A549 (cell line): ENCODE results near the gene DNPEP. TPM values are rescaled to one million over a fixed set of nuclear protein-coding genes. Genes with fewer than 3 reads are reported as not detected.
"Not testable (repeated sequence)": the region's sequence is repeated elsewhere in the genome, so short reads cannot be mapped to it uniquely, and the experiment has no call there.

Experiments used
- ATAC-seq, 2 experiments: fragments of 200-7000 bp in 1 of 2; fragments of >200 bp in 1 of 2; cut with Nextera tagmentation in 1 of 2; cut with Tn5 transposase in 1 of 2; 3 replicates each; pipeline versions ENCODE4 v1.8.0 to v1.9.1; 2018 to 2020; ENCODE audit warnings: mild to moderate bottlenecking in 1 of 2, moderate library complexity in 1 of 2
- CTCF ChIA-PET: fragments of 300-600 bp; sonication (Branson Sonifier 250); formaldehyde crosslinking; extraction: SDS; loops from one replicate; lab custom pipeline; 2021; ENCODE audit warnings: antibody characterized with exemption, inconsistent platforms; lab: Yijun Ruan, JAX
- POLR2A ChIA-PET: fragments of 350-600 bp; formaldehyde crosslinking; extraction: SDS; loops from one replicate; lab custom pipeline; 2021; ENCODE audit warnings: antibody characterized with exemption, inconsistent platforms; lab: Yijun Ruan, JAX
- DNase-seq, 2 experiments: peaks; one replicate each; pipeline versions ENCODE4 v3.0.0 to v3.0.0-alpha.2; 2011 to 2016; ENCODE audit warnings: low read depth in 1 of 2, low spot score in 1 of 2
- FAIRE-seq: peaks from 2 replicates; lab custom pipeline; 2011; peaks lifted over from hg19 to GRCh38; lab: Jason Lieb, UNC
- H3K27ac ChIP-seq, 2 experiments: fragments of >200 bp; sonication (Bioruptor Twin); formaldehyde crosslinking; 3 replicates each; pipeline ENCODE4 v1.5.1; 2016 to 2017
- H3K4me1 ChIP-seq: fragments of >200 bp; sonication (Bioruptor Twin); formaldehyde crosslinking; 3 replicates; pipeline ENCODE4 v1.6.1; 2016
- H3K4me2 ChIP-seq: fragments of >200 bp; sonication (Bioruptor Twin); formaldehyde crosslinking; 3 replicates; pipeline ENCODE4 v1.6.1; 2016
- H3K4me3 ChIP-seq: fragments of >200 bp; sonication (Bioruptor Twin); formaldehyde crosslinking; 3 replicates; pipeline ENCODE4 v1.5.1; 2016
- H3K9me3 ChIP-seq: fragments of >200 bp; sonication (Bioruptor Twin); formaldehyde crosslinking; 3 replicates; pipeline ENCODE4 v1.6.1; 2016
- CEBPB ChIP-seq, 2 experiments: fragments of >200 bp in 1 of 2; sonication (Bioruptor Twin) in 1 of 2; formaldehyde crosslinking in 1 of 2; IDR thresholded peaks; 2 replicates each; pipeline ENCODE4 v1.6.1; 2012 to 2016
- CHD2 ChIP-seq: fragments of 150-350 bp; IDR thresholded peaks from 2 replicates; pipeline ENCODE4 v1.6.1; 2014; ENCODE audit warnings: low read length; ENCODE audit not compliant: partially characterized antibody
- EP300 ChIP-seq, 2 experiments: fragments of >200 bp; sonication (Bioruptor Twin); formaldehyde crosslinking; IDR thresholded peaks; 2 replicates in 1 of 2; 3 replicates in 1 of 2; pipeline ENCODE4 v1.6.1; 2016 to 2017
- ESRRA ChIP-seq: fragments of 150-350 bp; IDR thresholded peaks from 2 replicates; pipeline ENCODE4 v1.6.1; 2014; ENCODE audit warnings: mild to moderate bottlenecking, low read length, borderline replicate concordance
- FOSB ChIP-seq: fragments of 250-450 bp; sonication (Bioruptor Pico); IDR thresholded peaks from 2 replicates; pipeline ENCODE4 v1.5.0; 2020; ENCODE audit warnings: mild to moderate bottlenecking, moderate library complexity
- FOXS1 ChIP-seq: fragments of 250-450 bp; sonication (Bioruptor Pico); IDR thresholded peaks from 2 replicates; pipeline ENCODE4 v1.5.0; 2020; ENCODE audit warnings: mild to moderate bottlenecking, moderate library complexity
- HOXB13 ChIP-seq: fragments of 250-450 bp; sonication (Bioruptor Pico); IDR thresholded peaks from 2 replicates; pipeline ENCODE4 v1.5.0; 2020; ENCODE audit warnings: low read depth, mild to moderate bottlenecking, moderate library complexity
- MAZ ChIP-seq: fragments of 150-350 bp; IDR thresholded peaks from 2 replicates; pipeline ENCODE4 v1.6.1; 2014; ENCODE audit warnings: antibody characterized with exemption, low read depth, low read length, borderline replicate concordance
- MYC ChIP-seq: IDR thresholded peaks from 2 replicates; pipeline ENCODE4 v1.6.1; 2012; ENCODE audit warnings: mild to moderate bottlenecking, inconsistent platforms, low read length, improper control_type of control experiment, borderline replicate concordance
- NR3C1 ChIP-seq: fragments of >200 bp; sonication (Bioruptor Twin); formaldehyde crosslinking; IDR thresholded peaks from 3 replicates; pipeline ENCODE4 v1.6.1; 2017
- POLR2A ChIP-seq: IDR thresholded peaks from 2 replicates; pipeline ENCODE4 v1.6.1; 2012; ENCODE audit warnings: mild to moderate bottlenecking, low read length
- POLR2AphosphoS2 ChIP-seq: conservative IDR thresholded peaks from 2 replicates; pipeline ENCODE4 v1.6.1; 2012; ENCODE audit warnings: low read length, improper control_type of control experiment, inconsistent platforms
- RAD21 ChIP-seq, 2 experiments: fragments of >200 bp in 1 of 2; sonication (Bioruptor Twin) in 1 of 2; formaldehyde crosslinking in 1 of 2; IDR thresholded peaks in 1 of 2; conservative IDR thresholded peaks in 1 of 2; 2 replicates in 1 of 2; 3 replicates in 1 of 2; pipeline ENCODE4 v1.6.1; 2012 to 2018; ENCODE audit warnings: inconsistent platforms in 1 of 2
- RARB ChIP-seq: fragments of 250-450 bp; sonication (Bioruptor Pico); IDR thresholded peaks from 2 replicates; pipeline ENCODE4 v1.8.0; 2021; ENCODE audit warnings: mild to moderate bottlenecking, moderate library complexity
- RCOR1 ChIP-seq: fragments of 150-350 bp; IDR thresholded peaks from 2 replicates; pipeline ENCODE4 v1.6.1; 2014; ENCODE audit warnings: antibody characterized with exemption, low read length, low read depth
- RFX5 ChIP-seq: fragments of 450-650 bp; IDR thresholded peaks from 2 replicates; pipeline ENCODE4 v1.7.1; 2014; ENCODE audit warnings: antibody characterized with exemption, mild to moderate bottlenecking, moderate library complexity
- RNF2 ChIP-seq: fragments of 200-600 bp; sonication (generic); IDR thresholded peaks from 2 replicates; pipeline ENCODE4 v1.6.1; 2016; ENCODE audit warnings: low read depth, mild to moderate bottlenecking, antibody characterized with exemption, moderate library complexity, borderline replicate concordance
- SMC3 ChIP-seq: fragments of >200 bp; sonication (Bioruptor Twin); formaldehyde crosslinking; IDR thresholded peaks from 3 replicates; pipeline ENCODE4 v1.6.1; 2018; ENCODE audit warnings: inconsistent platforms
- SREBF2 ChIP-seq: fragments of 450-650 bp; IDR thresholded peaks from 2 replicates; pipeline ENCODE4 v1.6.1; 2014; ENCODE audit warnings: mild to moderate bottlenecking, moderate library complexity
- WGBS: methylation state at CpG from one replicate; pipeline ENCODE4 v1.1.6; 2017; ENCODE audit errors: missing lambda C conversion rate; 5-methylcytosine and 5-hydroxymethylcytosine counted together
- polyA plus RNA-seq, 4 experiments: library from polyadenylated mRNA; depleted of rRNA in 3 of 4; stranded (reverse); fragments of >200 nt; fragmentation: RNase III in 1 of 4; extraction: RNeasy Plus Mini Kit Qiagen cat#74134 plus additional on column Dnase treatment in 1 of 4; gene quantifications; 2 replicates in 3 of 4; 3 replicates in 1 of 4; pipeline ENCODE4 v1.2.3, GENCODE V29; 2011 to 2017
- TF ChIP-seq, protein P1 (sequence below): fragments of >200 bp; sonication (Bioruptor Twin); formaldehyde crosslinking; IDR thresholded peaks from 2 replicates; pipeline ENCODE4 v1.6.1; 2016

The DNPEP gene
- polyA plus RNA-seq, 2 of the 4 experiments (the other 2 are of a cell fraction) = 29.0 to 40.9 TPM

DNA sequence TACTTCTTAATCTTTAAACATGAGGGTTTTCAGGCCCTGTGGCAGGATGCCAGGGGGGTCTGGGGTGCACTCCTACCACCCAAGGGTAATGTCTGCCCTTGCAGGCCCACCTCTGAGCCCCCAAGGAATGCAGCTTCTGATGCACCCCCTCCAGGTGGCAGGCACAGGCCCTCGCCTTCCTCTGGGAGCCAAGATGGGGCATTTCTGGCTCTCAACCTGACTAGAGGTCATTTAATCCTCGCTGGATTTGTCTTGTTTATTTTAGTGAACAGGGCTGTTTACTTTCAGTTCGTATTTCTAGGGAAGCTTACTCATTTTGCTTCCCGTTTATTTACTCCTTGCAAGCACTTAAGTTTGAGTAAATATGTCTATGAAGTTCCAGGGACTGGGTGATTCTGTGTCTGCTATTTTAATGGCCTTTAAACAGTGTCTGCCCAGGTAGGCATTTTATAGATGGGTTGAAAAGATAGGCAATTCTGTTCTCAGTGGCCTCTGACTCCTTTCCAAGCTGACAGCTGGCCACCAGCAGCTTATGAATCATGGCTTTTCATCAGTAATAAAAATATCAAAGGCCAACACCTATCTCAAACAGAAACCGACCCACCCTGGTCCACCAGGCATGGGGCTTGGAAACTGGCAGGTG lies 11.1 kb upstream of the DNPEP start (continued):
- TF ChIP-seq, protein P1, sequence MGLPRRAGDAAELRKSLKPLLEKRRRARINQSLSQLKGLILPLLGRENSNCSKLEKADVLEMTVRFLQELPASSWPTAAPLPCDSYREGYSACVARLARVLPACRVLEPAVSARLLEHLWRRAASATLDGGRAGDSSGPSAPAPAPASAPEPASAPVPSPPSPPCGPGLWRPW = no peak
- no peak for TF ChIP-seq MYC
- TF ChIP-seq SREBF2 = no peak
- no peak for TF ChIP-seq POLR2A
- TF ChIP-seq RFX5 = no peak

DNA sequence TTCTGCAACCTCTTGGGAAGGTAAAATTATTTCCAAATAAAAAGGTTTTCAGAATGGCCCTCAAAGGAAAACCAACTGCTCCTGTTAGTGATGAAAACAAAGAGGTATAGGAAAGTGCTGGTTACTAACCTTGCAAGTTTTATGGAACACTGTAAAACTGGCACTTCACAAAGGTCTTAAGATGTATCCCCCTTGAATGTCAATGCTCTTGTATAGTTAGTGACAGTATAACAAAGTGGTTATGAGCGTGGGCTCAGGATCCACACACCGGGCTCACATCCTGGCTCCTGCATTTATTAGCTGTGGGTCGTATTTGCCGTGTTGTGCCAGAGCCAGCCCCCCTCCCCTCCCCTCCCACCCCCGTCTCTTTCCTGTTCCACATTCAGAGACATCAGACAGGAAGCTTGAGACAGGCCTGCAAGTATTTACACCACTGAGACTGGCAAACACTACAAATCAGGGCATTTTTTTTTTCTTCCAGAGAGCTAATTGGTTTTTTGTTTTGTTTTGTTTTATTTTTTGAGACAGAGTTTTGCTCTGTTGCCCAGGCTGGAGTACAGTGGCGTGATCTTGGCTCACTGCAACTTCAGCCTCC lies 9.2 kb upstream of the DNPEP start:
- POLR2A ChIA-PET = no interaction called here
- FAIRE-seq = no peak
- no peak for ATAC-seq
- no peak overlapping the region for H3K4me3 ChIP-seq
- CTCF ChIA-PET = interaction anchor here (1.9 to 12.2 kb wide), 2 partner anchors 8 to 132 kb away, joined by 10 to 362 read pairs; no protein-coding TSS in a partner anchor
- H3K27ac ChIP-seq = no peak overlapping the region
- peaks cover 28% of the 10 kb centered on the region for H3K4me1 ChIP-seq
- WGBS = 89% methylated on average over 6 of the region's 6 CpGs
- no peak for DNase-seq
- H3K9me3 ChIP-seq = no peaks in the 10 kb centered on the region
- no peak overlapping the region for H3K4me2 ChIP-seq
- TF ChIP-seq, protein P1 = no peak
- TF ChIP-seq FOSB (no peak), POLR2AphosphoS2 (no peak), CEBPB (IDR thresholded peaks at IDR 0.05) (no peak), RARB (CRISPR knock-in tag) (no peak), MAZ (no peak), CHD2 (no peak), EP300 (IDR thresholded peaks at IDR 0.05) (no peak), MYC (no peak), RAD21 (conservative IDR thresholded peaks at IDR 0.05 in 1 of 2, IDR thresholded peaks at IDR 0.05 in 1 of 2) (no peak), SMC3 (no peak), NR3C1 (no peak), HOXB13 (CRISPR knock-in tag) (no peak), ESRRA (no peak), RCOR1 (no peak)
- TF ChIP-seq, all 56 proteins: peak for 0

DNA sequence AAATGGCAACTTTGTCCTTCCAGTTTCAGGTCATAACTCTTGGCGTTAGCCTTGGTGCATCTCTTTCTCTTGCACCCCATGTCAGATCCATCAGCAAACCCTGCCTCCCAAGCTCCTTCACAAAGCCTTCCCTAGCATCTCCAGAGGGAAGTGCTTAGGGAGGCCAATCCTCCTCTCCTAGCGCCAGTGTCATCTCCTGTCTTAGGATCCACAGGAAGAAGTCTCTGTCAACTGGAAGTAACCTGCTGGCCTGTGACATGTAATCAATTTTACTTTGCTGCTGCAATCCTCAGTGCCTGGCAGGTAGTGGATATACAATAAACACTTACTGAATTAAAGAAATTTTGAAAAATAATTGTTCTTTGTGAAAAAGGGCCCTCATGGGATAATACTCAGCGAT lies 7.9 kb upstream of the DNPEP start:
- CTCF ChIA-PET = interaction anchor here (0.8 to 1.3 kb wide), 4 partner anchors 38 to 135 kb away, joined by 3 to 4 read pairs (median 4); no protein-coding TSS in a partner anchor
- peaks cover 28% of the 10 kb centered on the region for H3K4me1 ChIP-seq
- ATAC-seq = no peak
- TF ChIP-seq RNF2 (no peak), FOXS1 (CRISPR knock-in tag) (no peak), HOXB13 (CRISPR knock-in tag) (no peak), SMC3 (no peak)
- TF ChIP-seq, all 56 proteins: peak for 0
- no peak for DNase-seq
- H3K4me3 ChIP-seq = no peak overlapping the region
- no peak overlapping the region for H3K4me2 ChIP-seq
- FAIRE-seq = no peak
- no peak overlapping the region for H3K27ac ChIP-seq
- WGBS = 86% methylated on average over 3 of the region's 3 CpGs
- no peaks in the 10 kb centered on the region for H3K9me3 ChIP-seq
- POLR2A ChIA-PET = no interaction called here

DNA sequence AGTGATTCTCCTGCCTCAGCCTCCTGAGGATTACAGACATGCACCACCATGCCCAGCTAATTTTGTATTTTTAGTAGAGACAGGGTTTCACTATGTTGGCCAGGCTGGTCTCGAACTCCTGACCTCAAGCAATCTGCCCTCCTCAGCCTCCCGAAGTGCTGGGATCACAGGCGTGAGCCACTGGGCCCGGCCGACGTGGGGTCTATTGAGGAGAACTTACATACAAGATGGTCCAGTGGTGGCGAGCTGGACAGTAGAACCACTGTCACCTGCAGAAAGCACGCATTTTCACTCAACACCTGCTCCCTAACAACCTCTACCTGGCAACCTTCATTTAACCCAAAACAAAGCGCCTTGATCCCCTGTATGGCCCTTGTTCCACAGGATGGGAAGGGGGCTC lies 7.3 kb upstream of the DNPEP start:
- H3K4me1 ChIP-seq = peaks cover 24% of the 10 kb centered on the region
- DNase-seq, H3K27ac ChIP-seq, H3K4me2 ChIP-seq, H3K9me3 ChIP-seq, POLR2A ChIA-PET, FAIRE-seq, ATAC-seq, H3K4me3 ChIP-seq: not testable (repeated sequence)
- CTCF ChIA-PET = interaction anchor here (0.8 to 1.3 kb wide), 4 partner anchors 53 to 135 kb away, joined by 3 to 4 read pairs (median 3); no protein-coding TSS in a partner anchor
- 75% methylated on average over 9 of the region's 9 CpGs for WGBS
